Measurements from ENCODE around the gene CYYR1. TPM values are rescaled to one million over a fixed set of nuclear protein-coding genes. Genes with fewer than 3 reads are reported as not detected.

CYYR1 gene
- total RNA-seq (not detected), polyA plus RNA-seq (not detected), total RNA-seq (not detected)

- intact Hi-C loops (cut with micrococcal nuclease), result no loop called here
Measured at GRCh38 chr21:26572702-26573381, at the start of gene CYYR1. Gene CYYR1, minus strand, starts transcription at chr21:26573286. Its CDS starts 346 bp downstream, at chr21:26572940.

GRCh38 chr21:26617176-26617575 lies 44.1 kb upstream of the CYYR1 start:
- Mint-ChIP-seq H3K27me3 (peaks cover 0 to 27% (median 0%) of the 10 kb centered on the region in 5 donors), H3K27ac (no peak overlapping the region), H3K9me3 (peaks cover 0 to 3% (median 0%) of the 10 kb centered on the region in 11 donors), H3K4me1 (no peaks in the 10 kb centered on the region), H3K4me3 (no peak overlapping the region), H3K36me3 (no peaks in the 10 kb centered on the region)
- POLR2A ChIA-PET, result no interaction called here
- intact Hi-C loops (cut with micrococcal nuclease), result no loop called here
- DNase-seq (no peak), ATAC-seq (no peak)
- Histone ChIP-seq H3K4me3 (ENCODE audit: low read length) (no peak overlapping the region), H3K4me1 (ENCODE audit: control insufficient read depth in 2 of 2, insufficient read depth in 2 of 2, low read length in 2 of 2) (no peaks in the 10 kb centered on the region), H3K9me3 (ENCODE audit: control insufficient read depth in 2 of 3, low read length in 3 of 3) (no peaks in the 10 kb centered on the region), H3K36me3 (ENCODE audit: control insufficient read depth in 2 of 3, insufficient read depth in 3 of 3, low read length in 3 of 3) (no peaks in the 10 kb centered on the region), H3K27me3 (ENCODE audit: control insufficient read depth in 2 of 2, insufficient read depth in 2 of 2, low read length in 2 of 2) (no peaks in the 10 kb centered on the region), H3K27ac (ENCODE audit: low read depth, low read length) (no peak overlapping the region)
- CTCF ChIA-PET, result no interaction called here

More at GRCh38 chr21:26572702-26573381, at the start of gene CYYR1:
- Histone ChIP-seq H3K36me3 (ENCODE audit: control insufficient read depth in 2 of 3, insufficient read depth in 3 of 3, low read length in 3 of 3) (no peaks in the 10 kb centered on the region), H3K4me1 (ENCODE audit: control insufficient read depth in 2 of 2, insufficient read depth in 2 of 2, low read length in 2 of 2) (no peaks in the 10 kb centered on the region), H3K9me3 (ENCODE audit: control insufficient read depth in 2 of 3, low read length in 3 of 3) (no peaks in the 10 kb centered on the region), H3K27me3 (ENCODE audit: control insufficient read depth in 2 of 2, insufficient read depth in 2 of 2, low read length in 2 of 2) (no peaks in the 10 kb centered on the region), H3K4me3 (ENCODE audit: low read length) (no peak within 1 kb of the TSS), H3K27ac (ENCODE audit: low read depth, low read length) (no peak within 1 kb of the TSS)
- peaks cover 0 to 4% (median 3%) of the 10 kb centered on the region in 5 donors for H3K36me3 Mint-ChIP-seq
- H3K4me3 Mint-ChIP-seq, result peak within 1 kb of the TSS in 8 of 10 donors; percentile 24 to 79 (median 48)
- peaks cover 27 to 48% (median 41%) of the 10 kb centered on the region in 5 donors for H3K27me3 Mint-ChIP-seq
- no peak within 1 kb of the TSS for H3K27ac Mint-ChIP-seq
- ChIA-PET CTCF (no interaction called here), POLR2A (no interaction called here)
- H3K4me1 Mint-ChIP-seq, result peaks cover 0 to 10% (median 5%) of the 10 kb centered on the region in 7 donors
- DNase-seq (no peak), ATAC-seq (no peak)
- peaks cover 4 to 33% (median 10%) of the 10 kb centered on the region in 11 donors for H3K9me3 Mint-ChIP-seq

- ATAC-seq, result no peak
- ChIA-PET CTCF (no interaction called here), POLR2A (no interaction called here)
Measured at GRCh38 chr21:26614251-26614650, 41.2 kb upstream of the CYYR1 start.

GRCh38 chr21:26599261-26599660 lies 26.2 kb upstream of the CYYR1 start:
- CTCF ChIA-PET, result interaction anchor here (0.6 kb wide), 1 partner anchor 183 kb away, joined by 3 read pairs; no protein-coding TSS in a partner anchor
- Histone ChIP-seq H3K27me3 (ENCODE audit: control insufficient read depth in 2 of 2, insufficient read depth in 2 of 2, low read length in 2 of 2) (no peaks in the 10 kb centered on the region), H3K36me3 (ENCODE audit: control insufficient read depth in 2 of 3, insufficient read depth in 3 of 3, low read length in 3 of 3) (no peaks in the 10 kb centered on the region), H3K27ac (ENCODE audit: low read depth, low read length) (no peak overlapping the region), H3K4me1 (ENCODE audit: control insufficient read depth in 2 of 2, insufficient read depth in 2 of 2, low read length in 2 of 2) (no peaks in the 10 kb centered on the region), H3K4me3 (ENCODE audit: low read length) (no peak overlapping the region), H3K9me3 (ENCODE audit: control insufficient read depth in 2 of 3, low read length in 3 of 3) (no peaks in the 10 kb centered on the region)
- ATAC-seq, result no peak
- H3K27ac Mint-ChIP-seq, result no peak overlapping the region
- H3K4me1 Mint-ChIP-seq, result no peaks in the 10 kb centered on the region
- DNase-seq, result no peak
- H3K9me3 Mint-ChIP-seq, result peaks cover 0 to 7% (median 0%) of the 10 kb centered on the region in 11 donors
- H3K4me3 Mint-ChIP-seq, result no peak overlapping the region
- intact Hi-C loops (cut with micrococcal nuclease), result no loop called here
- peaks cover 0 to 5% (median 0%) of the 10 kb centered on the region in 5 donors for H3K27me3 Mint-ChIP-seq
- H3K36me3 Mint-ChIP-seq, result no peaks in the 10 kb centered on the region
- POLR2A ChIA-PET, result no interaction called here

More at GRCh38 chr21:26614251-26614650, 41.2 kb upstream of the CYYR1 start:
- H3K27ac ChIP-seq (ENCODE audit: low read depth, low read length), result no peak overlapping the region
- no peak overlapping the region for H3K27ac Mint-ChIP-seq
- no peaks in the 10 kb centered on the region for H3K27me3 ChIP-seq (ENCODE audit: control insufficient read depth in 2 of 2, insufficient read depth in 2 of 2, low read length in 2 of 2)
- intact Hi-C loops (cut with micrococcal nuclease), result no loop called here
- H3K9me3 Mint-ChIP-seq, result peaks cover 0 to 9% (median 0%) of the 10 kb centered on the region in 11 donors
- no peaks in the 10 kb centered on the region for H3K4me1 ChIP-seq (ENCODE audit: control insufficient read depth in 2 of 2, insufficient read depth in 2 of 2, low read length in 2 of 2)
- H3K4me3 Mint-ChIP-seq, result no peak overlapping the region
- H3K4me1 Mint-ChIP-seq, result no peaks in the 10 kb centered on the region
- peaks cover 0 to 43% (median 9%) of the 10 kb centered on the region in 5 donors for H3K27me3 Mint-ChIP-seq
- no peaks in the 10 kb centered on the region for H3K9me3 ChIP-seq (ENCODE audit: control insufficient read depth in 2 of 3, low read length in 3 of 3)
- no peak overlapping the region for H3K4me3 ChIP-seq (ENCODE audit: low read length)
- no peaks in the 10 kb centered on the region for H3K36me3 Mint-ChIP-seq
- no peaks in the 10 kb centered on the region for H3K36me3 ChIP-seq (ENCODE audit: control insufficient read depth in 2 of 3, insufficient read depth in 3 of 3, low read length in 3 of 3)
- no peak for DNase-seq

GRCh38 chr21:26597981-26598380 lies 24.9 kb upstream of the CYYR1 start:
- ATAC-seq (no peak), DNase-seq (no peak)
- H3K4me1 Mint-ChIP-seq, result no peaks in the 10 kb centered on the region
- H3K4me3 Mint-ChIP-seq, result no peak overlapping the region
- H3K4me3 ChIP-seq (ENCODE audit: low read length), result no peak overlapping the region
- ChIA-PET POLR2A (no interaction called here), CTCF (no interaction called here)
- no peaks in the 10 kb centered on the region for H3K4me1 ChIP-seq (ENCODE audit: control insufficient read depth in 2 of 2, insufficient read depth in 2 of 2, low read length in 2 of 2)
- no peak overlapping the region for H3K27ac ChIP-seq (ENCODE audit: low read depth, low read length)
- no peaks in the 10 kb centered on the region for H3K27me3 ChIP-seq (ENCODE audit: control insufficient read depth in 2 of 2, insufficient read depth in 2 of 2, low read length in 2 of 2)
- peaks cover 0 to 1% (median 0%) of the 10 kb centered on the region in 5 donors for H3K27me3 Mint-ChIP-seq
- no peaks in the 10 kb centered on the region for H3K36me3 ChIP-seq (ENCODE audit: control insufficient read depth in 2 of 3, insufficient read depth in 3 of 3, low read length in 3 of 3)
- intact Hi-C loops (cut with micrococcal nuclease), result no loop called here
- no peaks in the 10 kb centered on the region for H3K36me3 Mint-ChIP-seq
- H3K9me3 Mint-ChIP-seq, result peaks cover 0 to 4% (median 0%) of the 10 kb centered on the region in 11 donors
- no peak overlapping the region for H3K27ac Mint-ChIP-seq
- H3K9me3 ChIP-seq (ENCODE audit: control insufficient read depth in 2 of 3, low read length in 3 of 3), result no peaks in the 10 kb centered on the region

GRCh38 chr21:26597031-26597430 lies 23.9 kb upstream of the CYYR1 start:
- no peak overlapping the region for H3K4me3 Mint-ChIP-seq
- ChIA-PET CTCF (no interaction called here), POLR2A (no interaction called here)
- Histone ChIP-seq H3K4me3 (ENCODE audit: low read length) (no peak overlapping the region), H3K27me3 (ENCODE audit: control insufficient read depth in 2 of 2, insufficient read depth in 2 of 2, low read length in 2 of 2) (no peaks in the 10 kb centered on the region), H3K27ac (ENCODE audit: low read depth, low read length) (no peak overlapping the region), H3K36me3 (ENCODE audit: control insufficient read depth in 2 of 3, insufficient read depth in 3 of 3, low read length in 3 of 3) (no peaks in the 10 kb centered on the region), H3K4me1 (ENCODE audit: control insufficient read depth in 2 of 2, insufficient read depth in 2 of 2, low read length in 2 of 2) (no peaks in the 10 kb centered on the region), H3K9me3 (ENCODE audit: control insufficient read depth in 2 of 3, low read length in 3 of 3) (no peaks in the 10 kb centered on the region)
- intact Hi-C loops (cut with micrococcal nuclease), result no loop called here
- DNase-seq, result no peak
- no peak overlapping the region for H3K27ac Mint-ChIP-seq
- H3K27me3 Mint-ChIP-seq, result peaks cover 0 to 4% (median 0%) of the 10 kb centered on the region in 5 donors
- H3K9me3 Mint-ChIP-seq, result no peaks in the 10 kb centered on the region
- H3K4me1 Mint-ChIP-seq, result no peaks in the 10 kb centered on the region
- H3K36me3 Mint-ChIP-seq, result no peaks in the 10 kb centered on the region
- no peak for ATAC-seq

- Mint-ChIP-seq H3K4me1 (no peaks in the 10 kb centered on the region), H3K27me3 (peaks cover 0 to 4% (median 0%) of the 10 kb centered on the region in 5 donors), H3K9me3 (no peaks in the 10 kb centered on the region), H3K36me3 (no peaks in the 10 kb centered on the region), H3K27ac (no peak overlapping the region), H3K4me3 (no peak overlapping the region)
- no peaks in the 10 kb centered on the region for H3K4me1 ChIP-seq (ENCODE audit: control insufficient read depth in 2 of 2, insufficient read depth in 2 of 2, low read length in 2 of 2)
- ATAC-seq (no peak), DNase-seq (no peak)
- intact Hi-C loops (cut with micrococcal nuclease), result no loop called here
- H3K27ac ChIP-seq (ENCODE audit: low read depth, low read length), result no peak overlapping the region
- CTCF ChIA-PET, result no interaction called here
- H3K9me3 ChIP-seq (ENCODE audit: control insufficient read depth in 2 of 3, low read length in 3 of 3), result no peaks in the 10 kb centered on the region
- no peak overlapping the region for H3K4me3 ChIP-seq (ENCODE audit: low read length)
- H3K27me3 ChIP-seq (ENCODE audit: control insufficient read depth in 2 of 2, insufficient read depth in 2 of 2, low read length in 2 of 2), result no peaks in the 10 kb centered on the region
- no peaks in the 10 kb centered on the region for H3K36me3 ChIP-seq (ENCODE audit: control insufficient read depth in 2 of 3, insufficient read depth in 3 of 3, low read length in 3 of 3)
- POLR2A ChIA-PET, result no interaction called here
Measured at GRCh38 chr21:26595971-26596370, 22.9 kb upstream of the CYYR1 start.
